ENCODE results near the gene NPW. TPM values are rescaled to one million over a fixed set of nuclear protein-coding genes. Genes with fewer than 3 reads are reported as not detected.
A peak's percentile ranks its signal among the peaks of the same experiment; 100 is the strongest.

The NPW gene
- total and polyA plus RNA-seq, 9 of the 15 experiments (the other 6 are each of a cell fraction or from before 2014, with no cell fraction given) = 0.14 to 4.0 (median 2.6) TPM; not detected in 4

DNA sequence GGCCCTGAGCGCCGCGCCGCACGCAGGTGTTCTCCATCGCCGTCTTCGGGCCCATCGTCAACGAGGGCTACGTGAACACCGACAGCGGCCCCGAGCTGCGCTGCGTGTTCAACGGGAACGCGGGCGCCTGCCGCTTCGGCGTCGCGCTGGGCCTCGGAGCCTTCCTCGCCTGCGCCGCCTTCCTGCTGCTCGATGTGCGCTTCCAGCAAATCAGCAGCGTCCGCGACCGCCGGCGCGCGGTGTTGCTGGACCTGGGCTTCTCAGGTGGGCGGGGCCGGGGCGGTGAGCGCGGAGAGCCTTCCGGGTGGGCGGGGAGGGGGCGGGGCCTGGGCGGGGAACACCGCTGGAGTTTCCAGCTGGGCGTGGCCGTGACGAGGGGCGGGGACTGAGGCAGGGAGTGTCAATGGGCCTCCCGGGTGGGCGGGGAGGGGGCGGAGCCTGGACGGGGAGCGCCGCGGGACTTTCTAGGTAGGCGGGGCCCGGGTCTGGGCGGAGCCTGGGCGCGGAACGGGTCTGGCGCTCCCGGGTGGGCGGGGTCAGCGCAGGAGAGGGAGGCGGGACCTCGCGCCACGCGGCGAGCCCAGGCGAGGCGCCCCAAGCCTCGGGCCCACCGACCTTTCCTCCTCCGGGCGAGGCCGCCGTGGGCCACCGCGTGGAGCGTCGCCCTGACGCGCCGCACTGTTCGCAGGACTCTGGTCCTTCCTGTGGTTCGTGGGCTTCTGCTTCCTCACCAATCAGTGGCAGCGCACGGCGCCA, 27.5 kb upstream of the NPW start (continued):
- TF ChIP-seq, protein P1, sequence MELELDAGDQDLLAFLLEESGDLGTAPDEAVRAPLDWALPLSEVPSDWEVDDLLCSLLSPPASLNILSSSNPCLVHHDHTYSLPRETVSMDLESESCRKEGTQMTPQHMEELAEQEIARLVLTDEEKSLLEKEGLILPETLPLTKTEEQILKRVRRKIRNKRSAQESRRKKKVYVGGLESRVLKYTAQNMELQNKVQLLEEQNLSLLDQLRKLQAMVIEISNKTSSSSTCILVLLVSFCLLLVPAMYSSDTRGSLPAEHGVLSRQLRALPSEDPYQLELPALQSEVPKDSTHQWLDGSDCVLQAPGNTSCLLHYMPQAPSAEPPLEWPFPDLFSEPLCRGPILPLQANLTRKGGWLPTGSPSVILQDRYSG (tag; conservative IDR thresholded peaks at IDR 0.05; ENCODE audit: low read depth) = peak; percentile 72; the same call in 1 of the 2 replicates
- TF ChIP-seq, protein P2, sequence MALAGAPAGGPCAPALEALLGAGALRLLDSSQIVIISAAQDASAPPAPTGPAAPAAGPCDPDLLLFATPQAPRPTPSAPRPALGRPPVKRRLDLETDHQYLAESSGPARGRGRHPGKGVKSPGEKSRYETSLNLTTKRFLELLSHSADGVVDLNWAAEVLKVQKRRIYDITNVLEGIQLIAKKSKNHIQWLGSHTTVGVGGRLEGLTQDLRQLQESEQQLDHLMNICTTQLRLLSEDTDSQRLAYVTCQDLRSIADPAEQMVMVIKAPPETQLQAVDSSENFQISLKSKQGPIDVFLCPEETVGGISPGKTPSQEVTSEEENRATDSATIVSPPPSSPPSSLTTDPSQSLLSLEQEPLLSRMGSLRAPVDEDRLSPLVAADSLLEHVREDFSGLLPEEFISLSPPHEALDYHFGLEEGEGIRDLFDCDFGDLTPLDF (CRISPR knock-in tag; IDR thresholded peaks at IDR 0.05) = no peak
- TF ChIP-seq TBP (optimal IDR thresholded peaks at IDR 0.05; ENCODE audit: low read depth, low read length) (peak; percentile 25), NFYB (IDR thresholded peaks at IDR 0.05; ENCODE audit: extremely low read depth, insufficient read length) (no peak), NR1H2 (CRISPR knock-in tag; IDR thresholded peaks at IDR 0.05) (no peak), TEAD2 (tag; IDR thresholded peaks at IDR 0.05) (no peak), HCFC1 (IDR thresholded peaks at IDR 0.05; ENCODE audit: low read depth, low read length) (0 out of 2 replicates have a peak, but pooled peaks have one; percentile 23), HDAC3 (IDR thresholded peaks at IDR 0.05; ENCODE audit: borderline replicate concordance, partially characterized antibody) (no peak), FOXK2 (conservative IDR thresholded peaks at IDR 0.05 in 1 of 2, IDR thresholded peaks at IDR 0.05 in 1 of 2; ENCODE audit: low read depth in 2 of 2) (no peak; a peak in 1 of 4 replicates), STAG1 (CRISPR knock-in tag; IDR thresholded peaks at IDR 0.05; ENCODE audit: borderline replicate concordance) (no peak), ZNF79 (CRISPR knock-in tag; IDR thresholded peaks at IDR 0.05; ENCODE audit: low read depth) (no peak), HNRNPH1 (optimal IDR thresholded peaks at IDR 0.05; ENCODE audit: low read depth, low read length) (no peak)
- TF ChIP-seq, protein P3, sequence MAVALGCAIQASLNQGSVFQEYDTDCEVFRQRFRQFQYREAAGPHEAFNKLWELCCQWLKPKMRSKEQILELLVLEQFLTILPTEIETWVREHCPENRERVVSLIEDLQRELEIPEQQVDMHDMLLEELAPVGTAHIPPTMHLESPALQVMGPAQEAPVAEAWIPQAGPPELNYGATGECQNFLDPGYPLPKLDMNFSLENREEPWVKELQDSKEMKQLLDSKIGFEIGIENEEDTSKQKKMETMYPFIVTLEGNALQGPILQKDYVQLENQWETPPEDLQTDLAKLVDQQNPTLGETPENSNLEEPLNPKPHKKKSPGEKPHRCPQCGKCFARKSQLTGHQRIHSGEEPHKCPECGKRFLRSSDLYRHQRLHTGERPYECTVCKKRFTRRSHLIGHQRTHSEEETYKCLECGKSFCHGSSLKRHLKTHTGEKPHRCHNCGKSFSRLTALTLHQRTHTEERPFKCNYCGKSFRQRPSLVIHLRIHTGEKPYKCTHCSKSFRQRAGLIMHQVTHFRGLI (CRISPR knock-in tag; IDR thresholded peaks at IDR 0.05) = no peak
- TF ChIP-seq, protein P4, sequence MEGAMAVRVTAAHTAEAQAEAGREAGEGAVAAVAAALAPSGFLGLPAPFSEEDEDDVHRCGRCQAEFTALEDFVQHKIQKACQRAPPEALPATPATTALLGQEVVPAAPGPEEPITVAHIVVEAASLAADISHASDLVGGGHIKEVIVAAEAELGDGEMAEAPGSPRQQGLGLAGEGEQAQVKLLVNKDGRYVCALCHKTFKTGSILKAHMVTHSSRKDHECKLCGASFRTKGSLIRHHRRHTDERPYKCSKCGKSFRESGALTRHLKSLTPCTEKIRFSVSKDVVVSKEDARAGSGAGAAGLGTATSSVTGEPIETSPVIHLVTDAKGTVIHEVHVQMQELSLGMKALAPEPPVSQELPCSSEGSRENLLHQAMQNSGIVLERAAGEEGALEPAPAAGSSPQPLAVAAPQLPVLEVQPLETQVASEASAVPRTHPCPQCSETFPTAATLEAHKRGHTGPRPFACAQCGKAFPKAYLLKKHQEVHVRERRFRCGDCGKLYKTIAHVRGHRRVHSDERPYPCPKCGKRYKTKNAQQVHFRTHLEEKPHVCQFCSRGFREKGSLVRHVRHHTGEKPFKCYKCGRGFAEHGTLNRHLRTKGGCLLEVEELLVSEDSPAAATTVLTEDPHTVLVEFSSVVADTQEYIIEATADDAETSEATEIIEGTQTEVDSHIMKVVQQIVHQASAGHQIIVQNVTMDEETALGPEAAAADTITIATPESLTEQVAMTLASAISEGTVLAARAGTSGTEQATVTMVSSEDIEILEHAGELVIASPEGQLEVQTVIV (CRISPR knock-in tag; IDR thresholded peaks at IDR 0.05; ENCODE audit: borderline replicate concordance) = no peak
- TF ChIP-seq, protein P5, sequence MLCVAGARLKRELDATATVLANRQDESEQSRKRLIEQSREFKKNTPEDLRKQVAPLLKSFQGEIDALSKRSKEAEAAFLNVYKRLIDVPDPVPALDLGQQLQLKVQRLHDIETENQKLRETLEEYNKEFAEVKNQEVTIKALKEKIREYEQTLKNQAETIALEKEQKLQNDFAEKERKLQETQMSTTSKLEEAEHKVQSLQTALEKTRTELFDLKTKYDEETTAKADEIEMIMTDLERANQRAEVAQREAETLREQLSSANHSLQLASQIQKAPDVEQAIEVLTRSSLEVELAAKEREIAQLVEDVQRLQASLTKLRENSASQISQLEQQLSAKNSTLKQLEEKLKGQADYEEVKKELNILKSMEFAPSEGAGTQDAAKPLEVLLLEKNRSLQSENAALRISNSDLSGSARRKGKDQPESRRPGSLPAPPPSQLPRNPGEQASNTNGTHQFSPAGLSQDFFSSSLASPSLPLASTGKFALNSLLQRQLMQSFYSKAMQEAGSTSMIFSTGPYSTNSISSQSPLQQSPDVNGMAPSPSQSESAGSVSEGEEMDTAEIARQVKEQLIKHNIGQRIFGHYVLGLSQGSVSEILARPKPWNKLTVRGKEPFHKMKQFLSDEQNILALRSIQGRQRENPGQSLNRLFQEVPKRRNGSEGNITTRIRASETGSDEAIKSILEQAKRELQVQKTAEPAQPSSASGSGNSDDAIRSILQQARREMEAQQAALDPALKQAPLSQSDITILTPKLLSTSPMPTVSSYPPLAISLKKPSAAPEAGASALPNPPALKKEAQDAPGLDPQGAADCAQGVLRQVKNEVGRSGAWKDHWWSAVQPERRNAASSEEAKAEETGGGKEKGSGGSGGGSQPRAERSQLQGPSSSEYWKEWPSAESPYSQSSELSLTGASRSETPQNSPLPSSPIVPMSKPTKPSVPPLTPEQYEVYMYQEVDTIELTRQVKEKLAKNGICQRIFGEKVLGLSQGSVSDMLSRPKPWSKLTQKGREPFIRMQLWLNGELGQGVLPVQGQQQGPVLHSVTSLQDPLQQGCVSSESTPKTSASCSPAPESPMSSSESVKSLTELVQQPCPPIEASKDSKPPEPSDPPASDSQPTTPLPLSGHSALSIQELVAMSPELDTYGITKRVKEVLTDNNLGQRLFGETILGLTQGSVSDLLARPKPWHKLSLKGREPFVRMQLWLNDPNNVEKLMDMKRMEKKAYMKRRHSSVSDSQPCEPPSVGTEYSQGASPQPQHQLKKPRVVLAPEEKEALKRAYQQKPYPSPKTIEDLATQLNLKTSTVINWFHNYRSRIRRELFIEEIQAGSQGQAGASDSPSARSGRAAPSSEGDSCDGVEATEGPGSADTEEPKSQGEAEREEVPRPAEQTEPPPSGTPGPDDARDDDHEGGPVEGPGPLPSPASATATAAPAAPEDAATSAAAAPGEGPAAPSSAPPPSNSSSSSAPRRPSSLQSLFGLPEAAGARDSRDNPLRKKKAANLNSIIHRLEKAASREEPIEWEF (CRISPR knock-in tag; IDR thresholded peaks at IDR 0.05) = no peak

Data from K562 (cell line).